ENCODE data around the gene ITPRIPL2. TPM values are rescaled to one million over a fixed set of nuclear protein-coding genes. Genes with fewer than 3 reads are reported as not detected.

The ITPRIPL2 gene
- total RNA-seq, 1 donor from 2014 or later = 3.4 TPM

DNA sequence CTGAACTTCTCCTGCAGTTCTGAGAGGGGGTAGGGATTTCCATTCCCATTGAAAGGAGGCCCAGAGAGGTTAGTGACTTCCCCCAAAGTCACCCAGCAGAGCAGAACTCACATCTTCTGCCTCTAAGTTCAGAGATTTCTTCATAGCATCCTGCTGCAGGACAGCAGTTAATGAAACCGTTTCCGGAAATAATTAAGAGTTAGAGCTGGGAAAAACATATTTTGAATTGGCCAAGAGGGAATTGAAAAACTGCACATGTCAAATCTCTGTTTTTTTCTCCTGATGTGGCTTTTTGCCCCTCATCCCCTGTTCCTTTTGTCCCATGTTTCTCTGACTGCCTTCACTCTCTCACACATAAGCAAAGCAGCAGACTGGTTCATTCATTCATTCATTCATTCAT is 26.6 kb downstream of the ITPRIPL2 start:
- no peaks in the 10 kb centered on the region for H3K27me3 Mint-ChIP-seq (ENCODE audit: unreplicated experiment)
- H3K4me1 Mint-ChIP-seq (ENCODE audit: low read depth, unreplicated experiment) = peaks cover 21% of the 10 kb centered on the region

DNA sequence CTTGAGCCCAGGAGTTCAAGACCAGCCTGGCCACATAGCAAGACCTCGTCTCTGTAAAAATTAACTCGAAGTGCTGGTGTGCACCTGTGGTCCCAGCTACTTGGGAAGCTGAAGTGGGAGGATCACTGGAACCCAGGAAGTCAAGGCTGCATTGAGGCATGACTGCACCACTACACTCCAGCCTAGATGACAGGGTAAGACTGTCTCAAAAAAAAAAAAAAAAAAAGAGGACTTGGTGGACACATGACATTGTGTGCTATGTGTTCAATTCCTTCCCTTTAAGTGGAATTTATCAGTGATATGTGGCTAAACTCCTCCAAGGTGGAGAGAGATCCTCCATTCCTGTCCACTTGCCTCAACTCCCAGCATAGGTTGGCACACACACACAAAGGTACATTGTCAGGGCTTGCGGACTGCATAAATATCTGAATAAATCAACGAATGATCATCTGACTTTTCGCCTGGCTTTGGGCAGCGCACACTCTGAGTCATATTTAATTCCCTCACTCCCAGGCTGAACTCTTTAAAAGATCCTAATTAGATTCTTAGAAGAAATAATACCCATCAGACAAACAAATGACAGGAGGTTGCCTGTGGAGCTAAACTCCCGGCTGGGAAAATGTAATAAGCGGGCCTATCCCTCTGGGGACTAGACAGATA is 29.3 kb downstream of the ITPRIPL2 start:
- H3K4me1 Mint-ChIP-seq (ENCODE audit: low read depth, unreplicated experiment) = peaks cover 15% of the 10 kb centered on the region
- peaks cover 1% of the 10 kb centered on the region for H3K9me3 Mint-ChIP-seq (ENCODE audit: unreplicated experiment)
- H3K27ac Mint-ChIP-seq (ENCODE audit: unreplicated experiment) = no peak overlapping the region
- H3K27me3 Mint-ChIP-seq (ENCODE audit: unreplicated experiment) = no peaks in the 10 kb centered on the region
- H3K36me3 Mint-ChIP-seq (ENCODE audit: unreplicated experiment) = no peaks in the 10 kb centered on the region
- DNase-seq = no peak
- TF ChIP-seq, protein P1, sequence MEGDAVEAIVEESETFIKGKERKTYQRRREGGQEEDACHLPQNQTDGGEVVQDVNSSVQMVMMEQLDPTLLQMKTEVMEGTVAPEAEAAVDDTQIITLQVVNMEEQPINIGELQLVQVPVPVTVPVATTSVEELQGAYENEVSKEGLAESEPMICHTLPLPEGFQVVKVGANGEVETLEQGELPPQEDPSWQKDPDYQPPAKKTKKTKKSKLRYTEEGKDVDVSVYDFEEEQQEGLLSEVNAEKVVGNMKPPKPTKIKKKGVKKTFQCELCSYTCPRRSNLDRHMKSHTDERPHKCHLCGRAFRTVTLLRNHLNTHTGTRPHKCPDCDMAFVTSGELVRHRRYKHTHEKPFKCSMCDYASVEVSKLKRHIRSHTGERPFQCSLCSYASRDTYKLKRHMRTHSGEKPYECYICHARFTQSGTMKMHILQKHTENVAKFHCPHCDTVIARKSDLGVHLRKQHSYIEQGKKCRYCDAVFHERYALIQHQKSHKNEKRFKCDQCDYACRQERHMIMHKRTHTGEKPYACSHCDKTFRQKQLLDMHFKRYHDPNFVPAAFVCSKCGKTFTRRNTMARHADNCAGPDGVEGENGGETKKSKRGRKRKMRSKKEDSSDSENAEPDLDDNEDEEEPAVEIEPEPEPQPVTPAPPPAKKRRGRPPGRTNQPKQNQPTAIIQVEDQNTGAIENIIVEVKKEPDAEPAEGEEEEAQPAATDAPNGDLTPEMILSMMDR (IDR thresholded peaks at IDR 0.05; ENCODE audit: partially characterized antibody, unreplicated experiment) = no peak
- peak overlapping the region; percentile 9 for H3K4me3 Mint-ChIP-seq (ENCODE audit: unreplicated experiment)

More for the DNA sequence above, 26.6 kb downstream of the ITPRIPL2 start:
- no peak for DNase-seq
- no peak overlapping the region for H3K4me3 Mint-ChIP-seq (ENCODE audit: unreplicated experiment)
- TF ChIP-seq, protein P1 (IDR thresholded peaks at IDR 0.05; ENCODE audit: partially characterized antibody, unreplicated experiment) = no peak
- H3K9me3 Mint-ChIP-seq (ENCODE audit: unreplicated experiment) = peaks cover 1% of the 10 kb centered on the region
- no peak overlapping the region for H3K27ac Mint-ChIP-seq (ENCODE audit: unreplicated experiment)
- H3K36me3 Mint-ChIP-seq (ENCODE audit: unreplicated experiment) = no peaks in the 10 kb centered on the region

DNA sequence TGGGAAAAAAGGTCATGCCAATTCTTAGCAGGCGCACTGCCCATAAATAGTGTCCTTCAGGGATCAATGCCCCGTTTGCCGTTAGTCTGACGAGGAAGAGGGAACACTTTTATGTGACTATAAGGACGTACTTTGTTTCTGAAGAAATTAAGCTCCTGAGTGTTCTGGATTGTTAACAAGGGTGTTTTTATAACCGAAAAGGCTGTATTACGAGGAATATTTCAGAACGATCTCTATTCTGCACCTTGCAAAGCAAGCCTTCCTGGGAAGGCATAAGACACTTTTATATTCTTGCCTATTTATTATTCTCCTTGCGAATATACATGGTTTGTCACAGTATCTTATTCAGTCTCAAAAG is 29.8 kb downstream of the ITPRIPL2 start:
- H3K4me3 Mint-ChIP-seq (ENCODE audit: unreplicated experiment) = peak overlapping the region; percentile 9
- TF ChIP-seq, protein P1 (IDR thresholded peaks at IDR 0.05; ENCODE audit: partially characterized antibody, unreplicated experiment) = no peak
- DNase-seq = no peak
- no peaks in the 10 kb centered on the region for H3K27me3 Mint-ChIP-seq (ENCODE audit: unreplicated experiment)
- H3K4me1 Mint-ChIP-seq (ENCODE audit: low read depth, unreplicated experiment) = peaks cover 14% of the 10 kb centered on the region
- H3K9me3 Mint-ChIP-seq (ENCODE audit: unreplicated experiment) = peaks cover 1% of the 10 kb centered on the region
- H3K36me3 Mint-ChIP-seq (ENCODE audit: unreplicated experiment) = no peaks in the 10 kb centered on the region
- H3K27ac Mint-ChIP-seq (ENCODE audit: unreplicated experiment) = no peak overlapping the region

DNA sequence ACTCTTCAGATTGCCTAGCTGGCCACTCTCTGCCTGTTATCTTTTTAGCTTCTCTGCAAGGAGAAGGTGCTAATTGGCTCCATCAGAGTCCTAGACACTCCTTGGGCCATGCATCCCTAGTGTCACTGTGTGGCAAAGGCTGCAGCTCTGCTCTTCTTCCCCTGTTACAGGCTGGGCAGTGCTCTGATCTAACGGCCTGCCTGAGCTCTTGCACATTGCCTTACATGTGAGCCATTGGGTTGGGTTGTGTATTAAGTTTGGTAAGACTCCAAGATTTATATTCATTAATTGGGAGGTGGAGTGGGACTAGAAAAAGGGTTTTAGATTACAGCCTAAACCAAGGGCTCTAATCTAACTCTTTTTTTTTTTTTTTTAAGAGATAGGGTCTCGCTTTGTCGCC is 31.2 kb downstream of the ITPRIPL2 start:
- no peaks in the 10 kb centered on the region for H3K27me3 Mint-ChIP-seq (ENCODE audit: unreplicated experiment)
- H3K36me3 Mint-ChIP-seq (ENCODE audit: unreplicated experiment) = no peaks in the 10 kb centered on the region
- no peak for DNase-seq
- no peak overlapping the region for H3K4me3 Mint-ChIP-seq (ENCODE audit: unreplicated experiment)
- peaks cover 1% of the 10 kb centered on the region for H3K9me3 Mint-ChIP-seq (ENCODE audit: unreplicated experiment)
- TF ChIP-seq, protein P1 (IDR thresholded peaks at IDR 0.05; ENCODE audit: partially characterized antibody, unreplicated experiment) = no peak
- no peak overlapping the region for H3K27ac Mint-ChIP-seq (ENCODE audit: unreplicated experiment)
- peaks cover 10% of the 10 kb centered on the region for H3K4me1 Mint-ChIP-seq (ENCODE audit: low read depth, unreplicated experiment)

DNA sequence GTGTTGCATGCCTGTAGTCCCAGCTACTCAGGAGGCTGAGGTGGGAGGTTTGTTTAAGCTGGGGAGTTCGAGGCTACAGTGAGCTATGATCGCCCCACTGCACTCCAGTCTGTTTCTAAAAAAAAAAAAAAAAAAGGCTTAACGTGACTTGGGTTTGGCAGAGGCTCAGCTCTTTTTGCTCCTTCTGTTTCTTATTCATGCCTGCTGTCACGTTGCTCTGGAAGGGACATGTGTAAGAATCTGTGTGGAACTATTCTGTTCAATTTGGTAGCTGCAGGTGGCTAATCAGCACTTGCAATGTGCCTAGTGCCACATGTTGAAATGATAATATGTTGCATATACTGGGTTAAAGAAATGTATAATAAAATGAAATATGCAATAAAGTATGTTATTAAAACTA is 33.4 kb downstream of the ITPRIPL2 start:
- Mint-ChIP-seq H3K36me3 (ENCODE audit: unreplicated experiment) (no peaks in the 10 kb centered on the region), H3K27me3 (ENCODE audit: unreplicated experiment) (peaks cover 3% of the 10 kb centered on the region), H3K4me3 (ENCODE audit: unreplicated experiment) (no peak overlapping the region), H3K9me3 (ENCODE audit: unreplicated experiment) (peaks cover 1% of the 10 kb centered on the region), H3K4me1 (ENCODE audit: low read depth, unreplicated experiment) (peaks cover 10% of the 10 kb centered on the region), H3K27ac (ENCODE audit: unreplicated experiment) (no peak overlapping the region)
- TF ChIP-seq, protein P1 (IDR thresholded peaks at IDR 0.05; ENCODE audit: partially characterized antibody, unreplicated experiment) = no peak
- DNase-seq = no peak

All from glutamatergic neuron (in vitro differentiated cells).